ENCODE results near the gene FMNL2. TPM values are rescaled to one million over a fixed set of nuclear protein-coding genes. Genes with fewer than 3 reads are reported as not detected.

The FMNL2 gene
- total and polyA plus RNA-seq, 2 experiments from 2014 or later = 16.5 to 45.4 TPM

DNA sequence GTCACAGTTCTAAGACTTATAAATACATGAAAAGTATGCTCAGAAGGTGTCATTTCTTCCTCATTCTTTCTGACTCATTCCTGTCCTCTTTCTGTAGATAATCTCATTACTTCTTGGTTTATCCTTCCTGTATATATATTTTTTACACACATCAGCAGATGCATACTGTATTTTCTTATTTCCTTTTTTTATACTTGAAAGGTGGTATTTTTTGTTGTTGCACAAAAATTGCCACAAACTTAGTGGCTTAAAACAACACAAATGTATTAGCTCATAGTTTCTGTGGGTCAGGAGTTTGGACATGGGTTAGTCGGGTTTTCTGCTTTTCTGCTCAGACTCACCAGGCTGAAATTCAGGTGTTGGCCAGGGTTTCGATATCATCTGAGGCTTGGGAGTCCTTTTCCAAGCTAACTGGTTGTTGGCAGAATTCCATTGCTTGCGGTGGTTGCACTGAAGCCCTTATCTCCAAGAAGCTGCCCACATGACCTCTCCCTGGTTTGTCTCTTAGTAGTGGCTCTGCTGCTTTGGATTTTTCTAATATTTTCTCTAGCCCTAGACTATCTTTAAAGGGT, 162.6 kb downstream of the FMNL2 start:
- no peak overlapping the region for H3K4me2 ChIP-seq
- H3K27ac ChIP-seq (ENCODE audit: low read depth) = no peak overlapping the region
- peaks cover 81% of the 10 kb centered on the region for H3K79me2 ChIP-seq (replicated peaks; ENCODE audit: insufficient read depth)

More for the DNA sequence above, 162.6 kb downstream of the FMNL2 start:
- Histone ChIP-seq H4K20me1 (replicated peaks; ENCODE audit: insufficient read depth) (no peaks in the 10 kb centered on the region; the same call in 1 of the 2 replicates), H3K27me3 (ENCODE audit: insufficient read depth) (no peaks in the 10 kb centered on the region), H3K4me3 (no peak overlapping the region), H2AFZ (no peak overlapping the region), H3K4me1 (ENCODE audit: insufficient read depth) (peaks cover 27% of the 10 kb centered on the region), H3F3A (replicated peaks; ENCODE audit: low read depth) (no peaks in the 10 kb centered on the region), H3K9me2 (ENCODE audit: insufficient read depth) (peaks cover 2% of the 10 kb centered on the region; the same call in 1 of the 2 replicates), H3K36me3 (ENCODE audit: insufficient read depth) (no peaks in the 10 kb centered on the region)
- H3K4me3 Mint-ChIP-seq = no peak overlapping the region
- peaks cover 61% of the 10 kb centered on the region for H3K4me1 Mint-ChIP-seq
- peaks cover 2% of the 10 kb centered on the region for H3K27me3 Mint-ChIP-seq (ENCODE audit: insufficient read depth, low read depth, poor library complexity)
- no peak for ATAC-seq
- DNase-seq (ENCODE audit: low spot score) = no peak
- peaks cover 12% of the 10 kb centered on the region; the same call in 2 of the 3 replicates for H3K36me3 Mint-ChIP-seq (ENCODE audit: low read depth)
- H3K9me3 Mint-ChIP-seq = peaks cover 9% of the 10 kb centered on the region; the same call in 2 of the 3 replicates
- TF ChIP-seq CREB1 (CRISPR knock-in tag; IDR thresholded peaks at IDR 0.05; ENCODE audit: low read depth) (no peak), EZH2phosphoT487 (IDR thresholded peaks at IDR 0.05; ENCODE audit: unreplicated experiment) (no peak), ZNF331 (CRISPR knock-in tag; IDR thresholded peaks at IDR 0.05; ENCODE audit: low read depth) (no peak), NANOG (IDR thresholded peaks at IDR 0.05; ENCODE audit: borderline replicate concordance) (no peak), POLR2AphosphoS5 (IDR thresholded peaks at IDR 0.05; ENCODE audit: low read depth) (no peak), EZH2 (IDR thresholded peaks at IDR 0.05; ENCODE audit: low read depth, unreplicated experiment) (no peak), STAT1 (IDR thresholded peaks at IDR 0.05; ENCODE audit: unreplicated experiment) (no peak), ZNF114 (CRISPR knock-in tag; IDR thresholded peaks at IDR 0.05) (no peak), JUNB (IDR thresholded peaks at IDR 0.05; ENCODE audit: unreplicated experiment) (no peak)
- TF ChIP-seq, protein P1, sequence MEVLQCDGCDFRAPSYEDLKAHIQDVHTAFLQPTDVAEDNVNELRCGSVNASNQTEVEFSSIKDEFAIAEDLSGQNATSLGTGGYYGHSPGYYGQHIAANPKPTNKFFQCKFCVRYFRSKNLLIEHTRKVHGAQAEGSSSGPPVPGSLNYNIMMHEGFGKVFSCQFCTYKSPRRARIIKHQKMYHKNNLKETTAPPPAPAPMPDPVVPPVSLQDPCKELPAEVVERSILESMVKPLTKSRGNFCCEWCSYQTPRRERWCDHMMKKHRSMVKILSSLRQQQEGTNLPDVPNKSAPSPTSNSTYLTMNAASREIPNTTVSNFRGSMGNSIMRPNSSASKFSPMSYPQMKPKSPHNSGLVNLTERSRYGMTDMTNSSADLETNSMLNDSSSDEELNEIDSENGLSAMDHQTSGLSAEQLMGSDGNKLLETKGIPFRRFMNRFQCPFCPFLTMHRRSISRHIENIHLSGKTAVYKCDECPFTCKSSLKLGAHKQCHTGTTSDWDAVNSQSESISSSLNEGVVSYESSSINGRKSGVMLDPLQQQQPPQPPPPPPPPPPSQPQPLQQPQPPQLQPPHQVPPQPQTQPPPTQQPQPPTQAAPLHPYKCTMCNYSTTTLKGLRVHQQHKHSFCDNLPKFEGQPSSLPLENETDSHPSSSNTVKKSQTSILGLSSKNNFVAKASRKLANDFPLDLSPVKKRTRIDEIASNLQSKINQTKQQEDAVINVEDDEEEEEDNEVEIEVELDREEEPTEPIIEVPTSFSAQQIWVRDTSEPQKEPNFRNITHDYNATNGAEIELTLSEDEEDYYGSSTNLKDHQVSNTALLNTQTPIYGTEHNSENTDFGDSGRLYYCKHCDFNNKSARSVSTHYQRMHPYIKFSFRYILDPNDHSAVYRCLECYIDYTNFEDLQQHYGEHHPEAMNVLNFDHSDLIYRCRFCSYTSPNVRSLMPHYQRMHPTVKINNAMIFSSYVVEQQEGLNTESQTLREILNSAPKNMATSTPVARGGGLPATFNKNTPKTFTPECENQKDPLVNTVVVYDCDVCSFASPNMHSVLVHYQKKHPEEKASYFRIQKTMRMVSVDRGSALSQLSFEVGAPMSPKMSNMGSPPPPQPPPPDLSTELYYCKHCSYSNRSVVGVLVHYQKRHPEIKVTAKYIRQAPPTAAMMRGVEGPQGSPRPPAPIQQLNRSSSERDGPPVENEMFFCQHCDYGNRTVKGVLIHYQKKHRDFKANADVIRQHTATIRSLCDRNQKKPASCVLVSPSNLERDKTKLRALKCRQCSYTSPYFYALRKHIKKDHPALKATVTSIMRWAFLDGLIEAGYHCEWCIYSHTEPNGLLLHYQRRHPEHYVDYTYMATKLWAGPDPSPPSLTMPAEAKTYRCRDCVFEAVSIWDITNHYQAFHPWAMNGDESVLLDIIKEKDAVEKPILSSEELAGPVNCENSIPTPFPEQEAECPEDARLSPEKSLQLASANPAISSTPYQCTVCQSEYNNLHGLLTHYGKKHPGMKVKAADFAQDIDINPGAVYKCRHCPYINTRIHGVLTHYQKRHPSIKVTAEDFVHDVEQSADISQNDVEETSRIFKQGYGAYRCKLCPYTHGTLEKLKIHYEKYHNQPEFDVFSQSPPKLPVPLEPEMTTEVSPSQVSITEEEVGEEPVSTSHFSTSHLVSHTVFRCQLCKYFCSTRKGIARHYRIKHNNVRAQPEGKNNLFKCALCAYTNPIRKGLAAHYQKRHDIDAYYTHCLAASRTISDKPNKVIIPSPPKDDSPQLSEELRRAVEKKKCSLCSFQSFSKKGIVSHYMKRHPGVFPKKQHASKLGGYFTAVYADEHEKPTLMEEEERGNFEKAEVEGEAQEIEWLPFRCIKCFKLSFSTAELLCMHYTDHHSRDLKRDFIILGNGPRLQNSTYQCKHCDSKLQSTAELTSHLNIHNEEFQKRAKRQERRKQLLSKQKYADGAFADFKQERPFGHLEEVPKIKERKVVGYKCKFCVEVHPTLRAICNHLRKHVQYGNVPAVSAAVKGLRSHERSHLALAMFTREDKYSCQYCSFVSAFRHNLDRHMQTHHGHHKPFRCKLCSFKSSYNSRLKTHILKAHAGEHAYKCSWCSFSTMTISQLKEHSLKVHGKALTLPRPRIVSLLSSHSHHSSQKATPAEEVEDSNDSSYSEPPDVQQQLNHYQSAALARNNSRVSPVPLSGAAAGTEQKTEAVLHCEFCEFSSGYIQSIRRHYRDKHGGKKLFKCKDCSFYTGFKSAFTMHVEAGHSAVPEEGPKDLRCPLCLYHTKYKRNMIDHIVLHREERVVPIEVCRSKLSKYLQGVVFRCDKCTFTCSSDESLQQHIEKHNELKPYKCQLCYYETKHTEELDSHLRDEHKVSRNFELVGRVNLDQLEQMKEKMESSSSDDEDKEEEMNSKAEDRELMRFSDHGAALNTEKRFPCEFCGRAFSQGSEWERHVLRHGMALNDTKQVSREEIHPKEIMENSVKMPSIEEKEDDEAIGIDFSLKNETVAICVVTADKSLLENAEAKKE (CRISPR knock-in tag; IDR thresholded peaks at IDR 0.05) = no peak
- TF ChIP-seq, protein P2, sequence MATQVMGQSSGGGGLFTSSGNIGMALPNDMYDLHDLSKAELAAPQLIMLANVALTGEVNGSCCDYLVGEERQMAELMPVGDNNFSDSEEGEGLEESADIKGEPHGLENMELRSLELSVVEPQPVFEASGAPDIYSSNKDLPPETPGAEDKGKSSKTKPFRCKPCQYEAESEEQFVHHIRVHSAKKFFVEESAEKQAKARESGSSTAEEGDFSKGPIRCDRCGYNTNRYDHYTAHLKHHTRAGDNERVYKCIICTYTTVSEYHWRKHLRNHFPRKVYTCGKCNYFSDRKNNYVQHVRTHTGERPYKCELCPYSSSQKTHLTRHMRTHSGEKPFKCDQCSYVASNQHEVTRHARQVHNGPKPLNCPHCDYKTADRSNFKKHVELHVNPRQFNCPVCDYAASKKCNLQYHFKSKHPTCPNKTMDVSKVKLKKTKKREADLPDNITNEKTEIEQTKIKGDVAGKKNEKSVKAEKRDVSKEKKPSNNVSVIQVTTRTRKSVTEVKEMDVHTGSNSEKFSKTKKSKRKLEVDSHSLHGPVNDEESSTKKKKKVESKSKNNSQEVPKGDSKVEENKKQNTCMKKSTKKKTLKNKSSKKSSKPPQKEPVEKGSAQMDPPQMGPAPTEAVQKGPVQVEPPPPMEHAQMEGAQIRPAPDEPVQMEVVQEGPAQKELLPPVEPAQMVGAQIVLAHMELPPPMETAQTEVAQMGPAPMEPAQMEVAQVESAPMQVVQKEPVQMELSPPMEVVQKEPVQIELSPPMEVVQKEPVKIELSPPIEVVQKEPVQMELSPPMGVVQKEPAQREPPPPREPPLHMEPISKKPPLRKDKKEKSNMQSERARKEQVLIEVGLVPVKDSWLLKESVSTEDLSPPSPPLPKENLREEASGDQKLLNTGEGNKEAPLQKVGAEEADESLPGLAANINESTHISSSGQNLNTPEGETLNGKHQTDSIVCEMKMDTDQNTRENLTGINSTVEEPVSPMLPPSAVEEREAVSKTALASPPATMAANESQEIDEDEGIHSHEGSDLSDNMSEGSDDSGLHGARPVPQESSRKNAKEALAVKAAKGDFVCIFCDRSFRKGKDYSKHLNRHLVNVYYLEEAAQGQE (IDR thresholded peaks at IDR 0.05; ENCODE audit: unreplicated experiment) = no peak
- TF ChIP-seq, protein P3, sequence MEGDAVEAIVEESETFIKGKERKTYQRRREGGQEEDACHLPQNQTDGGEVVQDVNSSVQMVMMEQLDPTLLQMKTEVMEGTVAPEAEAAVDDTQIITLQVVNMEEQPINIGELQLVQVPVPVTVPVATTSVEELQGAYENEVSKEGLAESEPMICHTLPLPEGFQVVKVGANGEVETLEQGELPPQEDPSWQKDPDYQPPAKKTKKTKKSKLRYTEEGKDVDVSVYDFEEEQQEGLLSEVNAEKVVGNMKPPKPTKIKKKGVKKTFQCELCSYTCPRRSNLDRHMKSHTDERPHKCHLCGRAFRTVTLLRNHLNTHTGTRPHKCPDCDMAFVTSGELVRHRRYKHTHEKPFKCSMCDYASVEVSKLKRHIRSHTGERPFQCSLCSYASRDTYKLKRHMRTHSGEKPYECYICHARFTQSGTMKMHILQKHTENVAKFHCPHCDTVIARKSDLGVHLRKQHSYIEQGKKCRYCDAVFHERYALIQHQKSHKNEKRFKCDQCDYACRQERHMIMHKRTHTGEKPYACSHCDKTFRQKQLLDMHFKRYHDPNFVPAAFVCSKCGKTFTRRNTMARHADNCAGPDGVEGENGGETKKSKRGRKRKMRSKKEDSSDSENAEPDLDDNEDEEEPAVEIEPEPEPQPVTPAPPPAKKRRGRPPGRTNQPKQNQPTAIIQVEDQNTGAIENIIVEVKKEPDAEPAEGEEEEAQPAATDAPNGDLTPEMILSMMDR (conservative IDR thresholded peaks at IDR 0.05; ENCODE audit: low read depth in 2 of 2) = no peak
- TF ChIP-seq, protein P4, sequence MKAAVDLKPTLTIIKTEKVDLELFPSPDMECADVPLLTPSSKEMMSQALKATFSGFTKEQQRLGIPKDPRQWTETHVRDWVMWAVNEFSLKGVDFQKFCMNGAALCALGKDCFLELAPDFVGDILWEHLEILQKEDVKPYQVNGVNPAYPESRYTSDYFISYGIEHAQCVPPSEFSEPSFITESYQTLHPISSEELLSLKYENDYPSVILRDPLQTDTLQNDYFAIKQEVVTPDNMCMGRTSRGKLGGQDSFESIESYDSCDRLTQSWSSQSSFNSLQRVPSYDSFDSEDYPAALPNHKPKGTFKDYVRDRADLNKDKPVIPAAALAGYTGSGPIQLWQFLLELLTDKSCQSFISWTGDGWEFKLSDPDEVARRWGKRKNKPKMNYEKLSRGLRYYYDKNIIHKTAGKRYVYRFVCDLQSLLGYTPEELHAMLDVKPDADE (IDR thresholded peaks at IDR 0.05) = no peak
- peak overlapping the region; percentile 47 for H3K27ac Mint-ChIP-seq
